Liver (tissue), 9 donors: ENCODE data around the gene C9orf85. TPM values are rescaled to one million over a fixed set of nuclear protein-coding genes. Genes with fewer than 3 reads are reported as not detected.

Source experiments
- DNase-seq: peaks from one replicate; pipeline ENCODE4 v3.0.0-alpha.2; 2017; ENCODE audit warnings: low spot score
- H3K27ac ChIP-seq, 2 donors: one replicate each; pipeline ENCODE4 v1.7.0; 2013; ENCODE audit warnings: inconsistent platforms in 2 of 2, low read length in 2 of 2, control low read depth in 1 of 2, low read depth in 1 of 2, mild to moderate bottlenecking in 1 of 2
- H3K27me3 ChIP-seq, 4 donors: one replicate each; pipeline versions ENCODE4 v1.6.1 to v1.7.0; 2013; ENCODE audit warnings: low read length in 3 of 4, inconsistent platforms in 1 of 4, mild to moderate bottlenecking in 1 of 4, moderate library complexity in 1 of 4; ENCODE audit not compliant: control insufficient read depth in 4 of 4, insufficient read depth in 4 of 4
- H3K36me3 ChIP-seq, 4 donors: one replicate each; pipeline versions ENCODE4 v1.6.1 to v1.7.0; 2013; ENCODE audit warnings: low read length in 3 of 4, mild to moderate bottlenecking in 3 of 4, low read depth in 1 of 4, moderate library complexity in 1 of 4; ENCODE audit not compliant: control insufficient read depth in 4 of 4, insufficient read depth in 3 of 4
- H3K4me1 ChIP-seq, 4 donors: one replicate each; pipeline versions ENCODE4 v1.6.1 to v1.7.0; 2013; ENCODE audit warnings: low read length in 3 of 4, mild to moderate bottlenecking in 3 of 4, moderate library complexity in 1 of 4; ENCODE audit not compliant: control insufficient read depth in 4 of 4, insufficient read depth in 4 of 4
- H3K4me3 ChIP-seq, 3 donors: one replicate each; pipeline versions ENCODE4 v1.6.1 to v1.7.0; 2013; ENCODE audit warnings: low read length in 3 of 3, control low read depth in 1 of 3, low read depth in 1 of 3, mild to moderate bottlenecking in 1 of 3
- H3K9ac ChIP-seq, 2 donors: one replicate each; pipeline ENCODE4 v1.7.0; 2013; ENCODE audit warnings: low read length in 2 of 2, mild to moderate bottlenecking in 2 of 2, moderate library complexity in 2 of 2, control low read depth in 1 of 2, low read depth in 1 of 2
- H3K9me3 ChIP-seq, 4 donors: one replicate each; pipeline versions ENCODE4 v1.6.1 to v1.7.0; 2013; ENCODE audit warnings: low read length in 3 of 4; ENCODE audit not compliant: control insufficient read depth in 4 of 4
- FOXA2 ChIP-seq: IDR thresholded peaks from 2 replicates; pipeline ENCODE4 v1.6.1; 2016; ENCODE audit warnings: antibody characterized with exemption
- GABPA ChIP-seq, 2 donors: IDR thresholded peaks in 1 of 2; conservative IDR thresholded peaks in 1 of 2; 2 replicates each; pipeline ENCODE4 v1.6.1; 2016; ENCODE audit warnings: antibody characterized with exemption in 2 of 2, mild to moderate bottlenecking in 1 of 2, moderate library complexity in 1 of 2
- HNF4A ChIP-seq, 2 donors: conservative IDR thresholded peaks; 2 replicates each; pipeline ENCODE4 v1.6.1; 2016; ENCODE audit warnings: antibody characterized with exemption in 2 of 2, mild to moderate bottlenecking in 2 of 2
- HNF4G ChIP-seq: IDR thresholded peaks from 2 replicates; pipeline ENCODE4 v1.6.1; 2016; ENCODE audit warnings: antibody characterized with exemption
- JUND ChIP-seq, 2 donors: IDR thresholded peaks; 2 replicates each; pipeline ENCODE4 v1.6.1; 2016; ENCODE audit warnings: antibody characterized with exemption in 2 of 2
- NR2F2 ChIP-seq: IDR thresholded peaks from 2 replicates; pipeline ENCODE4 v1.6.1; 2016; ENCODE audit warnings: antibody characterized with exemption
- RAD21 ChIP-seq, 2 donors: IDR thresholded peaks; 2 replicates each; pipeline ENCODE4 v1.6.1; 2016; ENCODE audit warnings: antibody characterized with exemption in 2 of 2, mild to moderate bottlenecking in 2 of 2
- RXRA ChIP-seq, 2 donors: IDR thresholded peaks; 2 replicates each; pipeline ENCODE4 v1.6.1; 2017 to 2018; ENCODE audit warnings: antibody characterized with exemption in 2 of 2, mild to moderate bottlenecking in 1 of 2
- SP1 ChIP-seq: IDR thresholded peaks from 2 replicates; pipeline ENCODE4 v1.6.1; 2018; ENCODE audit warnings: antibody characterized with exemption, mild to moderate bottlenecking
- TAF1 ChIP-seq: conservative IDR thresholded peaks from 2 replicates; pipeline ENCODE4 v1.6.1; 2016; ENCODE audit warnings: antibody characterized with exemption, mild to moderate bottlenecking
- YY1 ChIP-seq: IDR thresholded peaks from 2 replicates; pipeline ENCODE4 v1.6.1; 2016; ENCODE audit warnings: antibody characterized with exemption, mild to moderate bottlenecking
- WGBS: extraction: QIAGEN DNeasy Blood & Tissue Kit; methylation state at CpG from one replicate; pipeline ENCODE4 v1.1.7; 2013; 5-methylcytosine and 5-hydroxymethylcytosine counted together
- polyA plus RNA-seq, 2 donors: library from polyadenylated mRNA; stranded (reverse) in 1 of 2; unstranded in 1 of 2; fragments of 200-250 nt in 1 of 2; fragments of >200 nt in 1 of 2; fragmentation: Nextera tagmentation in 1 of 2; extraction: Ambion mirVana in 1 of 2; gene quantifications; one replicate each; pipeline versions ENCODE4 v1.2.1 to v1.2.3, GENCODE V29; 2013 to 2015
- total RNA-seq, 2 donors: library from RNA; depleted of rRNA; stranded (reverse); fragments of >200 nt; gene quantifications; one replicate each; pipeline ENCODE4 v1.2.3, GENCODE V29; 2014
- TF ChIP-seq, protein P1 (sequence below): IDR thresholded peaks from 2 replicates; pipeline ENCODE4 v1.6.1; 2016; ENCODE audit warnings: antibody characterized with exemption, mild to moderate bottlenecking
- TF ChIP-seq, protein P2 (sequence below): fragments of 150-350 bp; IDR thresholded peaks from 2 replicates; pipeline ENCODE4 v1.5.1; 2017; ENCODE audit warnings: improper control_type of control experiment, low read depth, low read length; ENCODE audit not compliant: missing input control
- TF ChIP-seq, protein P3 (sequence below): IDR thresholded peaks from 2 replicates; pipeline ENCODE4 v1.6.1; 2016; ENCODE audit warnings: antibody characterized with exemption
- TF ChIP-seq, protein P4 (sequence below): IDR thresholded peaks from 2 replicates; pipeline ENCODE4 v1.6.1; 2016; ENCODE audit warnings: antibody characterized with exemption
- donor health status: healthy.
- donor health status: healthy.
- donor health status: healthy.
- donor health status: healthy.
- donor health status: healthy.

Gene C9orf85
- total and polyA plus RNA-seq, 4 donors: 3.6 to 6.6 (median 3.9) TPM

DNA sequence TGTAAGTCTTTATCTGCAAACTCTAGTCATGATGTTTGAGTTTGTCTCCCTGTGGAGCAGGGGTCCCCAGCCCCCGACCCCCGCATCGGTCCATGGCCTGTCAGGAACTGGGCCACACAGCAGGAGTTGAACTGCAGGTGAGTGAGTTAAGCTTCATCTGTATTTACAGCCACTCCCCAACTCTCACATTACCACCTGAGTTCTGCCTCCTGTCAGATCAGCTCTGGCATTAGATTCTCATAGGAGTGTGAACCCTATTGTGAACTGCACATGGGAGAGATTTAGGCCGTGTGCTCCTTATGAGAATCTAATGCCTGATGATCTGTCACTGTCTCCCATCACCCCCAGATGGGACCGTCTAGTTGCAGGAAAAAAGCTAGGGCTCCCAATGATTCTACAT is 7.0 kb downstream of the C9orf85 start:
- DNase-seq: no peak
- Histone ChIP-seq H3K9ac (no peak overlapping the region), H3K27ac (no peak overlapping the region), H3K4me3 (no peak overlapping the region), H3K36me3 (peaks cover 0 to 1% (median 0%) of the 10 kb centered on the region in 4 donors), H3K9me3 (no peaks in the 10 kb centered on the region), H3K27me3 (no peaks in the 10 kb centered on the region), H3K4me1 (peaks cover 2 to 12% (median 10%) of the 10 kb centered on the region in 4 donors)
- WGBS: 96% methylated on average over 5 of the region's 5 CpGs
- no peak for TF ChIP-seq RXRA (IDR thresholded peaks at IDR 0.05)
- no peak for TF ChIP-seq FOXA2
- no peak for TF ChIP-seq HNF4A (conservative IDR thresholded peaks at IDR 0.05)

DNA sequence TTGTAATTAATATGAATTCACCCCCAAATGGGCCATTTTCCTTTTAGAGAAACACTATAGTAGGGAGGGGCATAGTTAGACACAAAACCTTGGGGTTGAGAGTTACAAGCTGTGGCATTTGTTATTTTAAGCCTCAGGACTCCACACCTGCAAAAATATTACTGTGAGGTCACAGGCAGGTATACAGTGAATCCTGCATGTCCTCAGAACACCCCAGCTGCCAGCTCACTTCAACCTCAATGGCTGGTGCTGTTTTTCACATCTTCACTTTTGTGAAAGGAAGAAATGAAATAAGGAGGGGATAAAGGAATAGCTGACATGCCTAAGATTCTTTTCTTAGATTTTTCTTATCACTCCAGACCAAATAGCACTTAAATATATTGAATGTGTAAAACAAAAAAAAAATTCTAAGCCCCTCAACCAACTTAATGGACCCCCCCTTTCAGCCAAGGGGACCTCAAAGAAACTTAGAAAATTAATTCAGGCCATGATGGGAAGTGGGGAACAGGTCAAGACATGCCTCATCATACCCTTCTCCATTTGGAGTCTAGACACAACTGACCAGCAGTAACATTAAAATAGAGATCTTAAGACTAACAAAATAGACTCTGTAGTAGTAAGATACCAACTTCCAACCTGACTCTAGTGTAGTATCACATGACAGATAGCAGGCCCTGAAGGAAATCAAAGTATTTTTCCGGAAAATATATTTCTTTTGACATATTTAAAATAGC is 9.2 kb downstream of the C9orf85 start:
- Histone ChIP-seq H3K4me3 (no peak overlapping the region), H3K9me3 (no peaks in the 10 kb centered on the region), H3K27ac (no peak overlapping the region), H3K9ac (no peak overlapping the region), H3K36me3 (peaks cover 0 to 1% (median 0%) of the 10 kb centered on the region in 4 donors), H3K27me3 (no peaks in the 10 kb centered on the region), H3K4me1 (peaks cover 0 to 8% (median 7%) of the 10 kb centered on the region in 4 donors)
- TF ChIP-seq GABPA (IDR thresholded peaks at IDR 0.05 in 1 of 2, conservative IDR thresholded peaks at IDR 0.05 in 1 of 2): no peak
- no peak for DNase-seq
- WGBS: 91% methylated on average over 1 of the region's 1 CpG

DNA sequence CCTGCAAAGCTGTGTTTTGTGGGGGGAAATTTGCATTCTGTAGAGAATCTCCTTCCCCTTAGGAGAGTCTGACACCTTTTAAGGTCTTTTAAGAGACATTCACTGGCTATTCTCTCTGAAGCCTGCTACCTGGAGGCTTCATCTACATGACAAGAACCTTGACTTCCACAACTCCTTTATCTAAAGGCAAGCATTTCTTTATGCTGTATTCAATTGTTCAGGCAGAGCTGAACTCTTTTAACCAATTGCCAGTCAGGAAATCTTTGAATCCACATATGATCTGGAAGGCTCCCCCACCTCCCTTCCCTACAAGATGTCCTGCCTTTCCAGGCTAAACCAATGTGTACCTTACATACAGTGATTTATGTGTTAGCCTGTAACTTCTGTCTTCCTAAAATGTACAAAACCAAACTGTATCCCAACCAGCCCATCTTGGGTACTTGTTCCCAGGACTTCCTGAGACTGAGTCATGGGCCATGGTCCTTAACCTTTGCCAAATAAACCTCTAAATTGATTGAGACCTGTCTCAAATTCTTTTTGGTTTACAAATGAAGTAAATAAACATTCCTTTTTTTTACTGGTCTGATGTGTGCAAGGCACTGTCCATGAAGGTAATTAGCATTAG is 9.9 kb downstream of the C9orf85 start:
- Histone ChIP-seq H3K4me3 (no peak overlapping the region), H3K9me3 (no peaks in the 10 kb centered on the region), H3K27me3 (no peaks in the 10 kb centered on the region), H3K4me1 (peaks cover 0 to 8% (median 7%) of the 10 kb centered on the region in 4 donors), H3K27ac (no peak overlapping the region), H3K36me3 (peaks cover 0 to 1% (median 0%) of the 10 kb centered on the region in 4 donors), H3K9ac (no peak overlapping the region)
- TF ChIP-seq HNF4A (conservative IDR thresholded peaks at IDR 0.05) (no peak), NR2F2 (no peak), HNF4G (no peak), RAD21 (IDR thresholded peaks at IDR 0.05) (no peak), TAF1 (no peak), GABPA (IDR thresholded peaks at IDR 0.05 in 1 of 2, conservative IDR thresholded peaks at IDR 0.05 in 1 of 2) (no peak), JUND (IDR thresholded peaks at IDR 0.05) (no peak), RXRA (IDR thresholded peaks at IDR 0.05) (no peak), SP1 (no peak), YY1 (no peak), FOXA2 (no peak)
- TF ChIP-seq, protein P1, sequence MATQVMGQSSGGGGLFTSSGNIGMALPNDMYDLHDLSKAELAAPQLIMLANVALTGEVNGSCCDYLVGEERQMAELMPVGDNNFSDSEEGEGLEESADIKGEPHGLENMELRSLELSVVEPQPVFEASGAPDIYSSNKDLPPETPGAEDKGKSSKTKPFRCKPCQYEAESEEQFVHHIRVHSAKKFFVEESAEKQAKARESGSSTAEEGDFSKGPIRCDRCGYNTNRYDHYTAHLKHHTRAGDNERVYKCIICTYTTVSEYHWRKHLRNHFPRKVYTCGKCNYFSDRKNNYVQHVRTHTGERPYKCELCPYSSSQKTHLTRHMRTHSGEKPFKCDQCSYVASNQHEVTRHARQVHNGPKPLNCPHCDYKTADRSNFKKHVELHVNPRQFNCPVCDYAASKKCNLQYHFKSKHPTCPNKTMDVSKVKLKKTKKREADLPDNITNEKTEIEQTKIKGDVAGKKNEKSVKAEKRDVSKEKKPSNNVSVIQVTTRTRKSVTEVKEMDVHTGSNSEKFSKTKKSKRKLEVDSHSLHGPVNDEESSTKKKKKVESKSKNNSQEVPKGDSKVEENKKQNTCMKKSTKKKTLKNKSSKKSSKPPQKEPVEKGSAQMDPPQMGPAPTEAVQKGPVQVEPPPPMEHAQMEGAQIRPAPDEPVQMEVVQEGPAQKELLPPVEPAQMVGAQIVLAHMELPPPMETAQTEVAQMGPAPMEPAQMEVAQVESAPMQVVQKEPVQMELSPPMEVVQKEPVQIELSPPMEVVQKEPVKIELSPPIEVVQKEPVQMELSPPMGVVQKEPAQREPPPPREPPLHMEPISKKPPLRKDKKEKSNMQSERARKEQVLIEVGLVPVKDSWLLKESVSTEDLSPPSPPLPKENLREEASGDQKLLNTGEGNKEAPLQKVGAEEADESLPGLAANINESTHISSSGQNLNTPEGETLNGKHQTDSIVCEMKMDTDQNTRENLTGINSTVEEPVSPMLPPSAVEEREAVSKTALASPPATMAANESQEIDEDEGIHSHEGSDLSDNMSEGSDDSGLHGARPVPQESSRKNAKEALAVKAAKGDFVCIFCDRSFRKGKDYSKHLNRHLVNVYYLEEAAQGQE: no peak
- TF ChIP-seq, protein P2, sequence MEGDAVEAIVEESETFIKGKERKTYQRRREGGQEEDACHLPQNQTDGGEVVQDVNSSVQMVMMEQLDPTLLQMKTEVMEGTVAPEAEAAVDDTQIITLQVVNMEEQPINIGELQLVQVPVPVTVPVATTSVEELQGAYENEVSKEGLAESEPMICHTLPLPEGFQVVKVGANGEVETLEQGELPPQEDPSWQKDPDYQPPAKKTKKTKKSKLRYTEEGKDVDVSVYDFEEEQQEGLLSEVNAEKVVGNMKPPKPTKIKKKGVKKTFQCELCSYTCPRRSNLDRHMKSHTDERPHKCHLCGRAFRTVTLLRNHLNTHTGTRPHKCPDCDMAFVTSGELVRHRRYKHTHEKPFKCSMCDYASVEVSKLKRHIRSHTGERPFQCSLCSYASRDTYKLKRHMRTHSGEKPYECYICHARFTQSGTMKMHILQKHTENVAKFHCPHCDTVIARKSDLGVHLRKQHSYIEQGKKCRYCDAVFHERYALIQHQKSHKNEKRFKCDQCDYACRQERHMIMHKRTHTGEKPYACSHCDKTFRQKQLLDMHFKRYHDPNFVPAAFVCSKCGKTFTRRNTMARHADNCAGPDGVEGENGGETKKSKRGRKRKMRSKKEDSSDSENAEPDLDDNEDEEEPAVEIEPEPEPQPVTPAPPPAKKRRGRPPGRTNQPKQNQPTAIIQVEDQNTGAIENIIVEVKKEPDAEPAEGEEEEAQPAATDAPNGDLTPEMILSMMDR: no peak
- TF ChIP-seq, protein P3, sequence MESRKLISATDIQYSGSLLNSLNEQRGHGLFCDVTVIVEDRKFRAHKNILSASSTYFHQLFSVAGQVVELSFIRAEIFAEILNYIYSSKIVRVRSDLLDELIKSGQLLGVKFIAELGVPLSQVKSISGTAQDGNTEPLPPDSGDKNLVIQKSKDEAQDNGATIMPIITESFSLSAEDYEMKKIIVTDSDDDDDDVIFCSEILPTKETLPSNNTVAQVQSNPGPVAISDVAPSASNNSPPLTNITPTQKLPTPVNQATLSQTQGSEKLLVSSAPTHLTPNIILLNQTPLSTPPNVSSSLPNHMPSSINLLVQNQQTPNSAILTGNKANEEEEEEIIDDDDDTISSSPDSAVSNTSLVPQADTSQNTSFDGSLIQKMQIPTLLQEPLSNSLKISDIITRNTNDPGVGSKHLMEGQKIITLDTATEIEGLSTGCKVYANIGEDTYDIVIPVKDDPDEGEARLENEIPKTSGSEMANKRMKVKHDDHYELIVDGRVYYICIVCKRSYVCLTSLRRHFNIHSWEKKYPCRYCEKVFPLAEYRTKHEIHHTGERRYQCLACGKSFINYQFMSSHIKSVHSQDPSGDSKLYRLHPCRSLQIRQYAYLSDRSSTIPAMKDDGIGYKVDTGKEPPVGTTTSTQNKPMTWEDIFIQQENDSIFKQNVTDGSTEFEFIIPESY: no peak
- TF ChIP-seq, protein P4, sequence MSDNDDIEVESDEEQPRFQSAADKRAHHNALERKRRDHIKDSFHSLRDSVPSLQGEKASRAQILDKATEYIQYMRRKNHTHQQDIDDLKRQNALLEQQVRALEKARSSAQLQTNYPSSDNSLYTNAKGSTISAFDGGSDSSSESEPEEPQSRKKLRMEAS: no peak
- DNase-seq: no peak
